ENCODE data around the gene MRPL37. TPM values are rescaled to one million over a fixed set of nuclear protein-coding genes. Genes with fewer than 3 reads are reported as not detected.
A peak's percentile ranks its signal among the peaks of the same experiment; 100 is the strongest.
"Not testable (repeated sequence)": the region's sequence is repeated elsewhere in the genome, so short reads cannot be mapped to it uniquely, and the experiment has no call there.

The MRPL37 gene
- total RNA-seq, 2 donors from 2014 or later, result 115 to 164 TPM

GRCh38 chr1:54186056-54186455 lies 13.9 kb upstream of the MRPL37 start:
- no peak for ATAC-seq (replicated peaks)
- Mint-ChIP-seq H3K4me3 (no peak overlapping the region), H3K27me3 (no peaks in the 10 kb centered on the region), H3K4me1 (no peaks in the 10 kb centered on the region), H3K36me3 (ENCODE audit: low read depth) (no peaks in the 10 kb centered on the region), H3K27ac (no peak overlapping the region), H3K9me3 (no peaks in the 10 kb centered on the region)

DNA sequence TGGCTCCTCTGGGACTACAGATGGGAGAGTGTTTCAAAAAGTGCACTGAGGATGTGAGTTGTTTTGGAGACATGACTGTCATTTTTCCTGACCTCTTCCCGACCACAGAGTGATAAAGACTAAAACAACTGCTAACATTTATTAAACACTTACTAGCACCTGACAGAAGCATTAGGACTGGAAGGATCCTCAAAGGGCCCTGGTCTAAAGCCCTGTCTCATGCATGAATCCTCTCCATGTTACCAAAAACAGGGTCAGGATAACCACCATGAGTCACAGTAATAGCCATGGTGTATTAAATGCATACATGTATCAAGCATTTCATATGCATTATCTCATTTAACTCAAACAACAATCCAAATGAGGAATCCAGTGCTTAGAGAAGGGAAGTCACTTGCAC lies 11.7 kb upstream of the MRPL37 start:
- Mint-ChIP-seq H3K36me3 (ENCODE audit: low read depth) (peaks cover 19% of the 10 kb centered on the region), H3K9me3 (no peaks in the 10 kb centered on the region), H3K27me3 (no peaks in the 10 kb centered on the region), H3K4me3 (no peak overlapping the region), H3K4me1 (no peaks in the 10 kb centered on the region), H3K27ac (no peak overlapping the region)
- no peak for ATAC-seq (replicated peaks)

DNA sequence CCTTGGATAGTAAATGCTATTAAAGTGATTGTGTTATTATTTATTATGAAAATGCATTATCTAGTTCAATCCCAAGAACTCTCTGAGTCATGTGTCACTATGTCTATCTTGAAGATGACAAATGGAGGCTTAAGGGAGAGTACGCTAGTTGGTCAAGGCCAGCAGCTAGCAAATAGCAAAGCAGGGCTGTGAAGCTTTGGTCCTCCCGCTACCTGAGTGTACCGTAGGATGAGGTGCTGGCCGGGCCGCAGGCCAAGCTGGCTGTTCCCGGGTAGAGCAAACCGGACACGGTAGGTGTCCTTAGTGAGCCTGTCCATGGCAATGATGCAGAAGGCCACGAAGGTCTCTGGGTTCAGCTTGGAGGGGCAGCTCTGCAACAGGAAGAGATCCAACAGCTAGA lies 9.4 kb upstream of the MRPL37 start:
- Mint-ChIP-seq H3K27ac (no peak overlapping the region), H3K9me3 (no peaks in the 10 kb centered on the region), H3K36me3 (ENCODE audit: low read depth) (peaks cover 33% of the 10 kb centered on the region), H3K27me3 (no peaks in the 10 kb centered on the region), H3K4me3 (no peak overlapping the region), H3K4me1 (no peaks in the 10 kb centered on the region)
- no peak for ATAC-seq (replicated peaks)

DNA sequence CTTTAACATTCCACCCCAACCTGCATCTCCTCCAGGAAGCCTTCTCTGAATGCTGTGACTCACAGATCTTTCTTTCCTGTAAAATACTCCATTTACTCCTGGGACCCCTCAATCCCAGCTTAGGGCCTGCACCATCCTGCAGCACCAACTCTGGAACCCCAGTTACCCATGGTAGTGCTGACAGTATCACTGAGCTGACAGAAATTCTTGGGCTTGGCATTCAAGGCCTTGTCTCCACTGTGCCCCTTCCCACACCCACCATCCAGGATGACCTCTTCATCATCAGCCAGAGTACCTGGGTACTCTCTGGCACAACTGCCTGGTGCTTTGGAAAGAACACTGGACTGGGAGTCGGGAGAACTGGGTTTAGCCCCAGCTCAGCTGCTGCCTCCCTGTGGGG lies 8.4 kb upstream of the MRPL37 start:
- H3K4me3 Mint-ChIP-seq, result no peak overlapping the region
- no peaks in the 10 kb centered on the region for H3K9me3 Mint-ChIP-seq
- no peaks in the 10 kb centered on the region for H3K27me3 Mint-ChIP-seq
- no peak overlapping the region for H3K27ac Mint-ChIP-seq
- ATAC-seq (replicated peaks), result no peak
- H3K36me3 Mint-ChIP-seq (ENCODE audit: low read depth), result peaks cover 33% of the 10 kb centered on the region
- H3K4me1 Mint-ChIP-seq, result peaks cover under 1% of the 10 kb centered on the region

DNA sequence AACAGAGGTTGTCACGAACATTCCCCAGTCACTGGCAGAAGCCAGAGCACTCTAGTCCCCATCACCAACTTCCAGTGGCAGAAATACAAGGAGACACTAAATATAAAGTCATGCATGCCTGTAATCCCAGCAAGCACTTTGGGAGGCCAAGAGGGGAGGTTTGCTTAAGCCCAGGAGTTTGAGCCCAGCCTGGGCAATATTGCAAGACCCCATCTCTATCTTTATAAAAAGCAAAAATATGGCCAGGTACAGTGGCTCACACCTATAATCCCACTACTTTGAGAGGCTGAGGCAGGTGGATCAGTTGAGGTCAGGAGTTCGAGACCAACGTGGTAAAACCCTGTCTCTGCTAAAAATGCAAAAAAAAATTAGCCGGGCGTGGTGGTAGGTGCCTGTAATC lies 6.5 kb upstream of the MRPL37 start:
- peaks cover 5% of the 10 kb centered on the region for H3K4me1 Mint-ChIP-seq
- no peak overlapping the region for H3K27ac Mint-ChIP-seq

DNA sequence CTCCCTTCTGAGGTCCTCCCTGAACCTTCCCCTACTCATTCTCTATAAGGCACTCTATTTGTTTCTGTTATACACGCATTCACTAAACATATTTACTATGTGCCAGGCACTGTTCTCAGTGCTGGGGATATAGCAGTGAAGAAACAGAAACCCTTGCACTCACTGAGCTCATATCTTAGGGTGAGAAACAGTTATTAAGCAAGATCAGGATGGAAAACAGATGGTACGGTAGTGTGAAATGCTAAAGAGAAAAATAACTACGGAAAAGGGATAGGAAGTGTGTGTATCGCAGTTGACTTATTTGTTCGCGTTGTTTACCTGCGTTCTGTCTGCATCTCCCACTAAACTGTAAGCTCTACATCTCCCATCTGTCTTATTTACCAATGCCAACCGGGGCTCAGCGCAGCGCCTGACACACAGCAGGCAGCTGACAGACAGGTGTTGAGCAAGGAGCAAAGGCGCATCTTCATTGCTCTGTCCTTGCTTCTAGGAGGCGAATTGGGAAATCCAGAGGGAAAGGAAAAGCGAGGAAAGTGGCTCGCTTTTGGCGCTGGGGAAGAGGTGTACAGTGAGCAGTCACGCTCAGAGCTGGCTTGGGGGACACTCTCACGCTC lies 709 bp upstream of the MRPL37 start:
- Mint-ChIP-seq H3K27me3 (no peaks in the 10 kb centered on the region), H3K4me3 (peak overlapping the region; percentile 98), H3K9me3 (no peaks in the 10 kb centered on the region), H3K27ac (peak overlapping the region; percentile 94), H3K4me1 (peaks cover 23% of the 10 kb centered on the region), H3K36me3 (ENCODE audit: low read depth) (peaks cover 44% of the 10 kb centered on the region)
- peak; percentile 2 for ATAC-seq (replicated peaks)

More for the DNA sequence above, 6.5 kb upstream of the MRPL37 start:
- Mint-ChIP-seq H3K4me3 (no peak overlapping the region), H3K36me3 (ENCODE audit: low read depth) (peaks cover 33% of the 10 kb centered on the region), H3K27me3 (no peaks in the 10 kb centered on the region), H3K9me3 (no peaks in the 10 kb centered on the region)
- no peak for ATAC-seq (replicated peaks)

DNA sequence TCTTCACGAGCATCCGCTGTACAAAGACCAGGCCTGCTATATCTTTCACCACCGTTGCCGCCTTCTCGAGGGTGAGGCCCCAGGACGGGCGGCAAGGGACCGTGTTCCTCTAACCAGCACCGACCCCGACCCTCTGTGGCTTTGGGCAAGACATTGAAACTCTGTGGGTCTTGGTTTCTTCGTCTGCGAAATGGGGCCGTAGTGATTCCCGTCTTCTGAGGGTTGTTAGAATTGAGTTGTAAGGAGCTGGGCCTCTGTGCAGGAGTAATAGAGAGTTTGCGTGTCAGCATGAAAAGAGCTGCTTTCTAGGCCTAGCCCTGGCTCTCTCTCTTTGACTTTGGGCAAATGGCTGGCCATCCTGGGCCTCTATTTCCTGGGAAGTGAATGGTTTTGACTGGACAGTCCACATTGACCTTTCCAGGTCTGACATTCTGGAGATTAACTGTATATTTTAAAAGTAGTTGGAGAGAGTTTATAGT lies 591 bp downstream of the MRPL37 start:
- Mint-ChIP-seq H3K9me3 (no peaks in the 10 kb centered on the region), H3K4me1 (peaks cover 23% of the 10 kb centered on the region), H3K36me3 (ENCODE audit: low read depth) (peaks cover 50% of the 10 kb centered on the region), H3K4me3 (peak overlapping the region; percentile 98), H3K27ac (peak overlapping the region; percentile 94), H3K27me3 (no peaks in the 10 kb centered on the region)
- ATAC-seq (replicated peaks), result peak; percentile 11

- H3K36me3 Mint-ChIP-seq (ENCODE audit: low read depth), result peaks cover 87% of the 10 kb centered on the region
- no peaks in the 10 kb centered on the region for H3K9me3 Mint-ChIP-seq
- no peak for ATAC-seq (replicated peaks)
- no peak overlapping the region for H3K4me3 Mint-ChIP-seq
- H3K27ac Mint-ChIP-seq, result no peak overlapping the region
- no peaks in the 10 kb centered on the region for H3K27me3 Mint-ChIP-seq
- H3K4me1 Mint-ChIP-seq, result peaks cover 26% of the 10 kb centered on the region
Observed at GRCh38 chr1:54204199-54204598, 4.2 kb downstream of the MRPL37 start.

DNA sequence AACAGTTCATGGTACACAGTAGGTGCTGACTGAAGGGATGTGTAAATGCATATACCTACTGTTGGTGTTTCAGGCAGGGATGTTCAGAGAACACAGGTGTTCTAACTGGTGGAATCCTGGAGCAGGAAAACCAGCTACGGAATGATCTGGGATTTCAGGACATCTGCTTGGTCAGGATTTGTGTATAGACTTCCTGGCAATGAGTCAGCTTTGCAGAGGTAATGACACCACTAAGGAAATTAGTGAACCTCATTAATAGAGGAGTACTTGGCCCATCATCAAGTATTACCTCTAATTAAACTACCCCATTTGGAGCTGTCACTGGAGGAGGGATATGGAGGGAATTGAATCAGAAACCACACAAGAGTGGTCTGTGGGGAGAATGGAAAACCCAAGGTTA lies 7.3 kb downstream of the MRPL37 start:
- Mint-ChIP-seq H3K27ac (no peak overlapping the region), H3K4me3 (no peak overlapping the region), H3K36me3 (ENCODE audit: low read depth) (peaks cover 100% of the 10 kb centered on the region)

DNA sequence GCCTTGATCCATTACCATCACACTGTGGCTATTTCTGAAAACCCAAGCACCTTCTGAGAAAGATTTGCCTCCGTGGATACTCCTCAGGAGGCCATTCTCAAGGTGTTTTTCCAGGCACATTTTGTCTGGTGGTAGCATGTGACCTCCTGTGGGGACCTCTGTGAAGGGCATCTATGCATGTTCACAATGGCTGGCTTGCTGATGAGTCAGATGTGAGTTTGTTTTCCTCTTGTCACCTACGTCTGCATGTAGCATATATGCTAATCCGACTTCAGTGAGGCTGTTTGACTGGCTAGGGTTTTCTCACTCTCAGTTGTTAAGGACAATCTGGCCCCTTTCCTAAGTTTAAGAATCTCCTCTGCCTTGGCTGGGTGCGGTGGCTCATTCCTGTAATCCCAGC lies 7.9 kb downstream of the MRPL37 start:
- Mint-ChIP-seq H3K36me3 (ENCODE audit: low read depth) (peaks cover 100% of the 10 kb centered on the region), H3K4me1 (peaks cover 16% of the 10 kb centered on the region)
- ATAC-seq (replicated peaks); H3K9me3 Mint-ChIP-seq; H3K27ac Mint-ChIP-seq; H3K27me3 Mint-ChIP-seq; H3K4me3 Mint-ChIP-seq: not testable (repeated sequence)

More for the DNA sequence above, 7.3 kb downstream of the MRPL37 start:
- peaks cover 21% of the 10 kb centered on the region for H3K4me1 Mint-ChIP-seq
- H3K27me3 Mint-ChIP-seq, result no peaks in the 10 kb centered on the region
- ATAC-seq (replicated peaks), result no peak
- H3K9me3 Mint-ChIP-seq, result no peaks in the 10 kb centered on the region

DNA sequence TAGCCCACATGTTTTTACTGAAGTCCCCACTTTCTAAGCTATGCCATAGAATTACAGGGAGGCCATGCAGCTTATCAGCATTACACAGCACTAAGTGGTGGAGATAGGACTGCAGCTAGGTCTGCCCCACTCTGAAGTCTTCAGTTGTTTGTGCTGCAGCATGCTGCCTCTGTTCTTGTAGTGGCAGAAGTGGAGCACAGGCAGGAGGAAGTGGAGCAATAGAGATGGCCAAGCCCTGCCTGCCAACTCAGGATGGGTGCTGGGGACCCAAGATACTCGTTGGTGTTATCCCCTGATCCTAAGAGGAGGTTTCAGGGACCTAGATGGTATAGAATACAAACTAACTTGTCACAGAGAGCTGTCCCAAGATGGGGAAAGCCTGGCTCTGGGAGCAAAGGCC lies 12.9 kb downstream of the MRPL37 start:
- peaks cover 100% of the 10 kb centered on the region for H3K36me3 Mint-ChIP-seq (ENCODE audit: low read depth)
- no peaks in the 10 kb centered on the region for H3K9me3 Mint-ChIP-seq
- no peak for ATAC-seq (replicated peaks)
- H3K27ac Mint-ChIP-seq, result peak overlapping the region; percentile 43
- no peaks in the 10 kb centered on the region for H3K27me3 Mint-ChIP-seq
- H3K4me3 Mint-ChIP-seq, result no peak overlapping the region
- peaks cover 10% of the 10 kb centered on the region for H3K4me1 Mint-ChIP-seq

DNA sequence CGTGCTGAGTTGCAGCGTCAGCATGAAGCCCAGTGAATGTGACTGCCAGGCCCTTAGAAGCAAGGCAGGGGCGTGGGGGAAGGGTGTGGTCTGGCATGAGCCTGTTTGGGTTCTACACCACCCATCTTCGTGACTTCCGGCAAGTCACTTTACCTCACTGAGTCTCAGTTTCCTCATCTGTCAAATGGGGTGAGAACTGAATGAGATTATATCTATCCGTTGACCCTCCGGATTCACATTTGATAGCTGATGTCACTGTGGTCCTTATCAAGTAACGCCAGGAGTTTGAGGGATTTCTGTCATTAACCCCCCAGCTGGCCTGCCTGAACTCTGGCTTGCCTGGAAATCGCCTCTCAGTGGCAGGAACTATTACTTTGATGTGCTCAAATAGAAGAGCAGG lies 15.6 kb downstream of the MRPL37 start:
- no peaks in the 10 kb centered on the region for H3K9me3 Mint-ChIP-seq
- H3K36me3 Mint-ChIP-seq (ENCODE audit: low read depth), result peaks cover 98% of the 10 kb centered on the region
- no peak for ATAC-seq (replicated peaks)
- H3K27me3 Mint-ChIP-seq, result no peaks in the 10 kb centered on the region
- no peak overlapping the region for H3K27ac Mint-ChIP-seq
- H3K4me1 Mint-ChIP-seq, result peaks cover 10% of the 10 kb centered on the region
- H3K4me3 Mint-ChIP-seq, result no peak overlapping the region

DNA sequence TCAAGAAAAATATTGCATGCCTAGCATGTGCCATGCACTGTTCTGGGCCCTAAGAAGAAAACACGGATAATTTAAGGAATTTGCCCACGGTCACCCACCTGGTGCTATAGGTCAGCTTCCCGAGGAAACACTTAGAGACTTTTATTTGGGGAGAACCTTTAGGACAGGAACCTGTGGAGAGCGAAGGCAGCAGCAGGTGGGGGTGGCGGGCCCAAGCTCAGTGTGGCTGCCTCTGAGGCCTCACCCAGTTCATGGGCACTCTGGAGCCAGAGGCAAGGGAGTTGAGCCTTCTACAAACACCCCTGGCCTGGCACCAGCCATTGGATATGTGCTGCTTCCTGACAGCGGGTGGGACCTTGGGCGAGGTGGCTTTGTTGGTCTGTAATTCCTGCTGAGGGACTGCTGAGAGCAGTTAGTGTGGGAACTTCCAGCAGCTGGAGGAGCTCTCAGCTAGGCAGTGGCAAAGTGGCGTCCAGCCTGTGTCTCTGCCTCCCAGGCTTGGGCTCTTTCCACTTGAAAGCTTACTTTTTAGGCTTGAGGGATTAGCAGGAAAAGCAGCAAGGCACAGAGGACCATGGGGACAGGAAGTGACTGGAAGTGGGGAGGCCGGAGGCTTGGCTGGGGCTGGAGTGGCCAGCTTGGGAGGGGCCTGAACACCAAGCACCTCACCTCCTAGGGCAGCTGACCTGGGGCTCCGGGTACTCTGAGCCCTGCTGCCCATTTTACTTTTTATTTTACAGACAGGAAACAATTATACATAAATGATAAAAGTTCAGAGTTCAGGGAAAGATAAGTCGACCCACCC lies 19.1 kb downstream of the MRPL37 start:
- H3K36me3 Mint-ChIP-seq (ENCODE audit: low read depth), result peaks cover 62% of the 10 kb centered on the region

GRCh38 chr1:54219688-54220003 lies 19.7 kb downstream of the MRPL37 start:
- Mint-ChIP-seq H3K9me3 (no peaks in the 10 kb centered on the region), H3K36me3 (ENCODE audit: low read depth) (peaks cover 57% of the 10 kb centered on the region), H3K4me3 (no peak overlapping the region), H3K4me1 (peaks cover 4% of the 10 kb centered on the region), H3K27ac (peak overlapping the region; percentile 37), H3K27me3 (no peaks in the 10 kb centered on the region)
- no peak for ATAC-seq (replicated peaks)

More for the DNA sequence above, 19.1 kb downstream of the MRPL37 start:
- Mint-ChIP-seq H3K27ac (peak overlapping the region; percentile 37), H3K4me3 (no peak overlapping the region), H3K27me3 (no peaks in the 10 kb centered on the region), H3K4me1 (peaks cover 4% of the 10 kb centered on the region), H3K9me3 (no peaks in the 10 kb centered on the region)
- ATAC-seq (replicated peaks), result no peak
